ENCODE measurements around the gene CRIP1. TPM values are rescaled to one million over a fixed set of nuclear protein-coding genes. Genes with fewer than 3 reads are reported as not detected.

CRIP1 gene
- polyA plus RNA-seq, 1 donor (not counting 4 experiments of a cell fraction or from before 2014, with no cell fraction given): 1.7 TPM

GRCh38 chr14:105492971-105493871, 6.5 kb downstream of the CRIP1 start:
- Histone ChIP-seq H3K27me3 (ENCODE audit: control insufficient read depth, extremely low read depth, insufficient read depth, low read length) (no peaks in the 10 kb centered on the region), H3K36me3 (ENCODE audit: control insufficient read depth in 2 of 2, extremely low read depth in 1 of 2, insufficient read depth in 2 of 2, low read length in 2 of 2) (peaks cover 2 to 3% of the 10 kb centered on the region in 2 experiments), H3K4me3 (ENCODE audit: control insufficient read depth in 2 of 3, extremely low read depth in 1 of 3, insufficient read depth in 2 of 3, low read depth in 1 of 3, low read length in 3 of 3) (no peak overlapping the region), H3K79me2 (ENCODE audit: control insufficient read depth, insufficient read depth, low read length) (no peaks in the 10 kb centered on the region), H3K4me2 (ENCODE audit: control insufficient read depth, extremely low read depth, insufficient read depth, low read depth, low read length) (no peak overlapping the region), H3K9ac (ENCODE audit: control insufficient read depth, extremely low read depth, insufficient read depth, low read length) (no peak overlapping the region), H4K20me1 (ENCODE audit: control insufficient read depth, extremely low read depth, insufficient read depth, low read length) (peaks cover 5% of the 10 kb centered on the region), H3K4me1 (ENCODE audit: control insufficient read depth, extremely low read depth, insufficient read depth, low read length) (peaks cover 9% of the 10 kb centered on the region), H3K27ac (ENCODE audit: control insufficient read depth, insufficient read depth, low read length) (no peak overlapping the region), H3K9me1 (ENCODE audit: control insufficient read depth, extremely low read depth, insufficient read depth, low read length) (no peaks in the 10 kb centered on the region), H3K9me3 (ENCODE audit: control insufficient read depth, low read depth, low read length) (no peaks in the 10 kb centered on the region), H2AFZ (ENCODE audit: control insufficient read depth, low read length) (no peak overlapping the region)
- dilution Hi-C loops (cut with MboI; ENCODE audit: extremely low pct_ligation_motif_present, low sequenced_read_pairs): no loop called here
- FAIRE-seq: no peak
- TF ChIP-seq EZH2 (IDR thresholded peaks at IDR 0.05; ENCODE audit: low read length): no peak
- no peak for TF ChIP-seq CTCF (optimal IDR thresholded peaks at IDR 0.05 in 1 of 3, IDR thresholded peaks at IDR 0.05 in 1 of 3, conservative IDR thresholded peaks at IDR 0.05 in 1 of 3; ENCODE audit: extremely low read depth in 1 of 3, insufficient read depth in 2 of 3, low read length in 3 of 3)
- DNase-seq (ENCODE audit: low read depth, low spot score): no peak

GRCh38 chr14:105493921-105494605, 7.4 kb downstream of the CRIP1 start:
- Histone ChIP-seq H4K20me1 (ENCODE audit: control insufficient read depth, extremely low read depth, insufficient read depth, low read length) (peaks cover 5% of the 10 kb centered on the region), H3K9ac (ENCODE audit: control insufficient read depth, extremely low read depth, insufficient read depth, low read length) (no peak overlapping the region), H3K4me3 (ENCODE audit: control insufficient read depth in 2 of 3, extremely low read depth in 1 of 3, insufficient read depth in 2 of 3, low read depth in 1 of 3, low read length in 3 of 3) (no peak overlapping the region), H3K27ac (ENCODE audit: control insufficient read depth, insufficient read depth, low read length) (no peak overlapping the region), H3K4me1 (ENCODE audit: control insufficient read depth, extremely low read depth, insufficient read depth, low read length) (peaks cover 10% of the 10 kb centered on the region), H2AFZ (ENCODE audit: control insufficient read depth, low read length) (no peak overlapping the region), H3K36me3 (ENCODE audit: control insufficient read depth in 2 of 2, extremely low read depth in 1 of 2, insufficient read depth in 2 of 2, low read length in 2 of 2) (peaks cover 2 to 3% of the 10 kb centered on the region in 2 experiments), H3K9me1 (ENCODE audit: control insufficient read depth, extremely low read depth, insufficient read depth, low read length) (no peaks in the 10 kb centered on the region), H3K27me3 (ENCODE audit: control insufficient read depth, extremely low read depth, insufficient read depth, low read length) (no peaks in the 10 kb centered on the region), H3K79me2 (ENCODE audit: control insufficient read depth, insufficient read depth, low read length) (no peaks in the 10 kb centered on the region), H3K4me2 (ENCODE audit: control insufficient read depth, extremely low read depth, insufficient read depth, low read depth, low read length) (no peak overlapping the region), H3K9me3 (ENCODE audit: control insufficient read depth, low read depth, low read length) (no peaks in the 10 kb centered on the region)
- FAIRE-seq (no peak), DNase-seq (ENCODE audit: low read depth, low spot score) (no peak)
- dilution Hi-C loops (cut with MboI; ENCODE audit: extremely low pct_ligation_motif_present, low sequenced_read_pairs): no loop called here
- no peak for TF ChIP-seq CTCF (optimal IDR thresholded peaks at IDR 0.05 in 1 of 3, IDR thresholded peaks at IDR 0.05 in 1 of 3, conservative IDR thresholded peaks at IDR 0.05 in 1 of 3; ENCODE audit: extremely low read depth in 1 of 3, insufficient read depth in 2 of 3, low read length in 3 of 3)
- no peak for TF ChIP-seq EZH2 (IDR thresholded peaks at IDR 0.05; ENCODE audit: low read length)

All from keratinocyte (primary cell).